Upper lobe of left lung (tissue), 6 donors: Measurements from ENCODE around the gene AACS. TPM values are rescaled to one million over a fixed set of nuclear protein-coding genes. Genes with fewer than 3 reads are reported as not detected.

Experiments used
- small RNA-seq, 4 donors: library from RNA; depleted of rRNA; stranded (forward); fragments of <200 nt; gene quantifications; one replicate each; pipeline ENCODE3, GENCODE V24; 2016
- total RNA-seq, 6 donors: library from RNA; depleted of rRNA in 4 of 6; stranded (reverse); fragments of >200 nt in 4 of 6; gene quantifications; one replicate each; pipeline versions ENCODE4 v1.1.0 to v1.2.1, GENCODE V29; 2016 to 2021
- donor health status: DM: no; HTN: no; CAD: no; lungs with moderate emphysema.
- donor health status: DM: no; HTN: yes; CAD: no; lungs with severe emphysema.

AACS gene
- total RNA-seq, 6 donors from 2014 or later, result 14.7 to 28.6 (median 25.5) TPM

Small RNA genes lying within 50 kb of the gene (small RNA-seq; reads per million reads assigned to genes)
- 0 reads per million in 4 donors for gene AC122688.1

Other genes with a start within 250 kb of the AACS start
- gene SCARB1, start 201.6 kb upstream of the AACS start, total RNA-seq, result 10 to 100 TPM; 10.0 to 51.3 (median 22.5) TPM
- gene UBC, start 150.8 kb upstream of the AACS start, total RNA-seq, result 1,000 to 10,000 TPM in 5 of 6 donors, 100 to 1,000 TPM in 1; 649 to 1,729 (median 1,078) TPM
- 10 to 100 TPM in 5 of 6 donors, 1 to 10 TPM in 1; 7.5 to 28.3 (median 18.3) TPM for gene DHX37, start 76.3 kb upstream of the AACS start, total RNA-seq
- gene BRI3BP, start 71.8 kb upstream of the AACS start, total RNA-seq, result 1 to 10 TPM; 3.1 to 8.5 (median 6.7) TPM
- gene TMEM132B, start 121.0 kb downstream of the AACS start, total RNA-seq, result under 1 TPM in 4 of 6 donors, not detected in 2; 0.15 to 0.46 (median 0.35) TPM